SK-N-DZ (cell line): Measurements from ENCODE around the gene PLPP3.

Source experiments
- DNase-seq: peaks from one replicate; pipeline ENCODE4 v3.0.0-alpha.2; 2015; ENCODE audit warnings: low spot score

Gene PLPP3

GRCh38 chr1:56496821-56497772, 82.3 kb downstream of the PLPP3 start:
- DNase-seq, result no peak

GRCh38 chr1:56496158-56496557, 83.2 kb downstream of the PLPP3 start:
- DNase-seq, result no peak

- no peak for DNase-seq
Measured at GRCh38 chr1:56495538-56495937, 83.8 kb downstream of the PLPP3 start.

GRCh38 chr1:56494306-56494705, 85.1 kb downstream of the PLPP3 start:
- DNase-seq, result no peak

GRCh38 chr1:56493826-56494225, 85.5 kb downstream of the PLPP3 start:
- no peak for DNase-seq

- no peak for DNase-seq
Measured at GRCh38 chr1:56491441-56491840, 87.9 kb downstream of the PLPP3 start.

- no peak for DNase-seq
Measured at GRCh38 chr1:56490619-56491018, 88.7 kb downstream of the PLPP3 start.

GRCh38 chr1:56489695-56490094, 89.7 kb downstream of the PLPP3 start:
- DNase-seq, result no peak

- no peak for DNase-seq
Measured at GRCh38 chr1:56484695-56485094, 94.7 kb downstream of the PLPP3 start.

- DNase-seq, result no peak
Measured at GRCh38 chr1:56483104-56483503, 96.3 kb downstream of the PLPP3 start.

GRCh38 chr1:56482486-56482885, 96.9 kb downstream of the PLPP3 start:
- DNase-seq, result no peak

GRCh38 chr1:56481140-56481694, 98.1 kb downstream of the PLPP3 start:
- peak; percentile 50 for DNase-seq

- no peak for DNase-seq
Measured at GRCh38 chr1:56478734-56479133, 100.6 kb downstream of the PLPP3 start.

GRCh38 chr1:56477164-56478111, 101.9 kb downstream of the PLPP3 start:
- peak; percentile 14 for DNase-seq

- no peak for DNase-seq
Measured at GRCh38 chr1:56473582-56474270, 105.6 kb downstream of the PLPP3 start.

- no peak for DNase-seq
Measured at GRCh38 chr1:56472860-56473259, 106.5 kb downstream of the PLPP3 start.

GRCh38 chr1:56469640-56470371, 109.6 kb downstream of the PLPP3 start:
- DNase-seq, result no peak

- no peak for DNase-seq
Measured at GRCh38 chr1:56468518-56468917, 110.8 kb downstream of the PLPP3 start.

- DNase-seq, result no peak
Measured at GRCh38 chr1:56466538-56466937, 112.8 kb downstream of the PLPP3 start.

- no peak for DNase-seq
Measured at GRCh38 chr1:56464294-56464693, 115.1 kb downstream of the PLPP3 start.

- no peak for DNase-seq
Measured at GRCh38 chr1:56463376-56463775, 116.0 kb downstream of the PLPP3 start.
